Measurements from ENCODE around the gene GET4. TPM values are rescaled to one million over a fixed set of nuclear protein-coding genes. Genes with fewer than 3 reads are reported as not detected.

The GET4 gene
- total RNA-seq, 1 experiment from 2014 or later: 130 TPM

DNA sequence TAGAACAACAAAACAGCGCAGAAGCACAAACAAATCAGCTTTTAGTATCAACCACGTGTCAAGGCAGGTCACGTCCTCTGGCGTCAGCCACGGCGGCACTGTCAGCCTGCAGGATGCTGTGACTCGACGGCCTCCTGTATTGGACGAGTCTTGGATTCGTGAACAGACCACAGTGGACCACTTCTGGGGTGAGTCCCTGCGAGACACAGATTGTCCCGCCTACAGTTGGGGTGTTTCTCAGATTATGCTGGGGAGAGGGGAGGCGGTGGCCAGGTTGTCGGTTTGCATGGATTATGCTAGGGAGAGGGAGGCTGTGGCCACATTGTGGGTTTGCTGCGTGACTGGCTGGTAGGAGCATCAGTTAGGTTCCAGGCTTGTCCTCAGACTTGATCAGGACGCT is 34.4 kb upstream of the GET4 start:
- H3K27ac Mint-ChIP-seq (ENCODE audit: unreplicated experiment): no peak overlapping the region
- no TSS peak for BruUV-seq (replicated peaks)
- POLR2A ChIA-PET: no interaction called here

DNA sequence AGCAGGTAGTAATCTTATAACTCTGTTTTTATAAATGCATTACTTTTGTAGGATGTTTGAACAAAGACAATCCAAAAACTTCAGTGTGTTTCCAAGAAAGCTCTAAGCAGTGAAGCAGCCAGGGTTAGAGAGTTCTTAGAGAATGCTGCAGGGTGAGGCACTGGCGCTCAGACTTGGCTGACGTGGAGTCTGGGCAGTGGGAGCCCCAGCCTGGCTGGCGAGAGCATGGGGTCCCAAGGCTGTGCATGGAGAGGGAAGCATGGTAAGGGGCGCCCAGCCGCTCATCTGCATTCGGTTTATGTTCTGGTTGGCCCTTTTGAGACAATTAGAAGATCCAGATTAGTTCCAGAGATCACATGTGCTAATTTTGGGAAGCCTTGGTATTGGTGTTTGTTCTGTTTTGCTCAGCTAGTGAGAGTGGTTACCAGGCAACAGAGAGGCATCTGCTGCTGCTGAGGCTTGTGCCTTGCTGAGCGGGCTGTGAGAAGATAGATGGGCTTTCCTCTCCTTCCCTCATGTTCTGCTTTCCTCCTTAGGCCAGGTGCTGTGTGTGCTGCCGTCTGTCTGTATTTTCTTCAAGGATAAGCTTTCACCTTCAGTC is 33.8 kb upstream of the GET4 start:
- Mint-ChIP-seq H3K27ac (ENCODE audit: unreplicated experiment) (no peak overlapping the region), H3K36me3 (ENCODE audit: insufficient read depth, unreplicated experiment) (peaks cover 82% of the 10 kb centered on the region), H3K27me3 (ENCODE audit: insufficient read depth, unreplicated experiment) (no peaks in the 10 kb centered on the region), H3K9me3 (ENCODE audit: unreplicated experiment) (no peaks in the 10 kb centered on the region), H3K4me3 (ENCODE audit: unreplicated experiment) (no peak overlapping the region), H3K4me1 (ENCODE audit: low read depth, unreplicated experiment) (no peaks in the 10 kb centered on the region)
- no TSS peak for BruUV-seq (replicated peaks)
- TF ChIP-seq, protein P1, sequence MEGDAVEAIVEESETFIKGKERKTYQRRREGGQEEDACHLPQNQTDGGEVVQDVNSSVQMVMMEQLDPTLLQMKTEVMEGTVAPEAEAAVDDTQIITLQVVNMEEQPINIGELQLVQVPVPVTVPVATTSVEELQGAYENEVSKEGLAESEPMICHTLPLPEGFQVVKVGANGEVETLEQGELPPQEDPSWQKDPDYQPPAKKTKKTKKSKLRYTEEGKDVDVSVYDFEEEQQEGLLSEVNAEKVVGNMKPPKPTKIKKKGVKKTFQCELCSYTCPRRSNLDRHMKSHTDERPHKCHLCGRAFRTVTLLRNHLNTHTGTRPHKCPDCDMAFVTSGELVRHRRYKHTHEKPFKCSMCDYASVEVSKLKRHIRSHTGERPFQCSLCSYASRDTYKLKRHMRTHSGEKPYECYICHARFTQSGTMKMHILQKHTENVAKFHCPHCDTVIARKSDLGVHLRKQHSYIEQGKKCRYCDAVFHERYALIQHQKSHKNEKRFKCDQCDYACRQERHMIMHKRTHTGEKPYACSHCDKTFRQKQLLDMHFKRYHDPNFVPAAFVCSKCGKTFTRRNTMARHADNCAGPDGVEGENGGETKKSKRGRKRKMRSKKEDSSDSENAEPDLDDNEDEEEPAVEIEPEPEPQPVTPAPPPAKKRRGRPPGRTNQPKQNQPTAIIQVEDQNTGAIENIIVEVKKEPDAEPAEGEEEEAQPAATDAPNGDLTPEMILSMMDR (IDR thresholded peaks at IDR 0.05; ENCODE audit: insufficient read depth in 1 of 2, low read depth in 1 of 2, low read length in 1 of 2, severe bottlenecking in 1 of 2, unreplicated experiment in 1 of 2): no peak
- Histone ChIP-seq H3K9me3 (no peaks in the 10 kb centered on the region), H3K4me3 (ENCODE audit: low read depth, low read length) (no peak overlapping the region), H3K27me3 (replicated peaks; ENCODE audit: control insufficient read depth, insufficient read depth, low read length) (no peaks in the 10 kb centered on the region), H3K36me3 (ENCODE audit: control insufficient read depth, insufficient read depth, low read length) (peaks cover 3% of the 10 kb centered on the region; the same call in 1 of the 2 replicates), H3K4me1 (no peaks in the 10 kb centered on the region)
- no peak for DNase-seq
- CTCF ChIA-PET: no interaction called here
- intact Hi-C loops (cut with micrococcal nuclease; ENCODE audit: unreplicated experiment): no loop called here
- POLR2A ChIA-PET: no interaction called here

More for the DNA sequence above, 34.4 kb upstream of the GET4 start:
- Histone ChIP-seq H3K9me3 (no peaks in the 10 kb centered on the region), H3K27me3 (replicated peaks; ENCODE audit: control insufficient read depth, insufficient read depth, low read length) (no peaks in the 10 kb centered on the region), H3K4me1 (no peaks in the 10 kb centered on the region), H3K4me3 (ENCODE audit: low read depth, low read length) (no peak overlapping the region), H3K36me3 (ENCODE audit: control insufficient read depth, insufficient read depth, low read length) (peaks cover 3% of the 10 kb centered on the region; the same call in 1 of the 2 replicates)
- Mint-ChIP-seq H3K4me1 (ENCODE audit: low read depth, unreplicated experiment) (no peaks in the 10 kb centered on the region), H3K27me3 (ENCODE audit: insufficient read depth, unreplicated experiment) (no peaks in the 10 kb centered on the region), H3K9me3 (ENCODE audit: unreplicated experiment) (no peaks in the 10 kb centered on the region), H3K36me3 (ENCODE audit: insufficient read depth, unreplicated experiment) (peaks cover 88% of the 10 kb centered on the region), H3K4me3 (ENCODE audit: unreplicated experiment) (no peak overlapping the region)
- no peak for DNase-seq
- intact Hi-C loops (cut with micrococcal nuclease; ENCODE audit: unreplicated experiment): no loop called here
- TF ChIP-seq, protein P1 (IDR thresholded peaks at IDR 0.05; ENCODE audit: insufficient read depth in 1 of 2, low read depth in 1 of 2, low read length in 1 of 2, severe bottlenecking in 1 of 2, unreplicated experiment in 1 of 2): no peak
- CTCF ChIA-PET: no interaction called here

DNA sequence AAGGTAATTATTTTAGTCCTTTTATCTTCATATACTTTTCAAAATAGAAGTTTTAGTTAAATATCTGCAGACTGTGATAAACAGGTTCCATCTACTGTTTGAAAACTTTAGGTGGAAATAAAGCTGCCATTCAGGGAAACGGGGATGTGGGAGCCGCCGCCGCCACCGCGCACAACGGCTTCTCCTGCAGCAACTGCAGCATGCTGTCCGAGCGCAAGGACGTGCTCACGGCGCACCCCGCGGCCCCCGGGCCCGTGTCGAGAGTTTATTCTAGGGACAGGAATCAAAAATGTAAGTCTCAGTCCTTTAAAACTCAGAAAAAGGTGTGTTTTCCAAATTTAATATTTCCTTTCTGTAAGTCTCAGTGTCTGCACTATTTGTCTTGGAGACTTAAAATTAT is 33.1 kb upstream of the GET4 start:
- intact Hi-C loops (cut with micrococcal nuclease; ENCODE audit: unreplicated experiment): no loop called here
- H3K36me3 ChIP-seq (ENCODE audit: control insufficient read depth, insufficient read depth, low read length): peaks cover 3% of the 10 kb centered on the region; the same call in 1 of the 2 replicates
- H3K36me3 Mint-ChIP-seq (ENCODE audit: insufficient read depth, unreplicated experiment): peaks cover 83% of the 10 kb centered on the region
- H3K4me1 ChIP-seq: no peaks in the 10 kb centered on the region
- no TSS peak for BruUV-seq (replicated peaks)
- H3K9me3 Mint-ChIP-seq (ENCODE audit: unreplicated experiment): no peaks in the 10 kb centered on the region
- POLR2A ChIA-PET: no interaction called here
- H3K27me3 ChIP-seq (replicated peaks; ENCODE audit: control insufficient read depth, insufficient read depth, low read length): no peaks in the 10 kb centered on the region
- H3K9me3 ChIP-seq: no peaks in the 10 kb centered on the region
- no peak overlapping the region for H3K4me3 ChIP-seq (ENCODE audit: low read depth, low read length)
- H3K4me3 Mint-ChIP-seq (ENCODE audit: unreplicated experiment): no peak overlapping the region
- H3K27ac Mint-ChIP-seq (ENCODE audit: unreplicated experiment): no peak overlapping the region
- no peaks in the 10 kb centered on the region for H3K4me1 Mint-ChIP-seq (ENCODE audit: low read depth, unreplicated experiment)
- H3K27me3 Mint-ChIP-seq (ENCODE audit: insufficient read depth, unreplicated experiment): no peaks in the 10 kb centered on the region
- DNase-seq: no peak
- TF ChIP-seq, protein P1 (IDR thresholded peaks at IDR 0.05; ENCODE audit: insufficient read depth in 1 of 2, low read depth in 1 of 2, low read length in 1 of 2, severe bottlenecking in 1 of 2, unreplicated experiment in 1 of 2): no peak
- CTCF ChIA-PET: no interaction called here
